Astrocyte (in vitro differentiated cells and primary cell): ENCODE measurements around the gene MADCAM1. TPM values are rescaled to one million over a fixed set of nuclear protein-coding genes. Genes with fewer than 3 reads are reported as not detected.
A peak's percentile ranks its signal among the peaks of the same experiment; 100 is the strongest.

Source experiments
- DNase-seq: peaks from one replicate; pipeline ENCODE4 v3.0.0-alpha.2; 2010; ENCODE audit warnings: low read depth
- FAIRE-seq: peaks from 2 replicates; lab custom pipeline; 2011; peaks lifted over from hg19 to GRCh38; lab: Jason Lieb, UNC
- H2AFZ ChIP-seq: 2 replicates; pipeline ENCODE4 v1.6.0; 2012; ENCODE audit warnings: low read depth, low read length, inconsistent platforms
- H3K27ac ChIP-seq: 2 replicates; pipeline ENCODE4 v1.5.1; 2011; ENCODE audit warnings: low read depth, low read length, inconsistent platforms
- H3K27me3 ChIP-seq: 2 replicates; pipeline ENCODE4 v1.6.0; 2011; ENCODE audit warnings: low read length, inconsistent platforms; ENCODE audit not compliant: insufficient read depth
- H3K36me3 ChIP-seq: 2 replicates; pipeline ENCODE4 v1.5.1; 2011; ENCODE audit warnings: low read length, inconsistent platforms; ENCODE audit not compliant: insufficient read depth
- H3K4me1 ChIP-seq: 2 replicates; pipeline ENCODE4 v1.5.1; 2011; ENCODE audit warnings: low read length, inconsistent platforms; ENCODE audit not compliant: insufficient read depth
- H3K4me2 ChIP-seq: 2 replicates; pipeline ENCODE4 v1.6.0; 2012; ENCODE audit warnings: low read length, inconsistent platforms
- H3K4me3 ChIP-seq: 2 replicates; pipeline ENCODE4 v1.5.1; 2011; ENCODE audit warnings: low read depth, mild to moderate bottlenecking, low read length, inconsistent platforms; ENCODE audit not compliant: insufficient read depth
- H3K79me2 ChIP-seq: 2 replicates; pipeline ENCODE4 v1.6.0; 2012; ENCODE audit warnings: mild to moderate bottlenecking, low read length, inconsistent platforms; ENCODE audit not compliant: insufficient read depth
- H3K9ac ChIP-seq: 2 replicates; pipeline ENCODE4 v1.6.0; 2012; ENCODE audit warnings: mild to moderate bottlenecking, low read length, inconsistent platforms
- H3K9me3 ChIP-seq: 2 replicates; pipeline ENCODE4 v1.5.1; 2012; ENCODE audit warnings: low read depth, mild to moderate bottlenecking, low read length, inconsistent platforms; ENCODE audit not compliant: insufficient read depth
- H4K20me1 ChIP-seq: 2 replicates; pipeline ENCODE4 v1.6.0; 2012; ENCODE audit warnings: low read length, inconsistent platforms; ENCODE audit not compliant: insufficient read depth
- H3K27ac Mint-ChIP-seq: one replicate; pipeline ENCODE4 v1.8.0; 2021; ENCODE audit warnings: mild to moderate bottlenecking, mixed read lengths; ENCODE audit not compliant: unreplicated experiment
- H3K27me3 Mint-ChIP-seq: one replicate; pipeline ENCODE4 v1.8.0; 2021; ENCODE audit warnings: low read depth, mixed read lengths; ENCODE audit not compliant: unreplicated experiment
- H3K36me3 Mint-ChIP-seq: one replicate; pipeline ENCODE4 v1.8.0; 2021; ENCODE audit warnings: low read depth, mixed read lengths; ENCODE audit not compliant: unreplicated experiment
- H3K4me1 Mint-ChIP-seq: one replicate; pipeline ENCODE4 v1.8.0; 2021; ENCODE audit warnings: low read depth, mixed read lengths; ENCODE audit not compliant: unreplicated experiment
- H3K4me3 Mint-ChIP-seq: one replicate; pipeline ENCODE4 v1.8.0; 2021; ENCODE audit warnings: mild to moderate bottlenecking, moderate library complexity, mixed read lengths; ENCODE audit not compliant: unreplicated experiment
- H3K9me3 Mint-ChIP-seq: one replicate; pipeline ENCODE4 v1.8.0; 2021; ENCODE audit warnings: mild to moderate bottlenecking, mixed read lengths; ENCODE audit not compliant: unreplicated experiment
- EZH2 ChIP-seq: IDR thresholded peaks from 2 replicates; pipeline ENCODE4 v1.6.1; 2012; ENCODE audit warnings: mild to moderate bottlenecking, low read length, inconsistent platforms; ENCODE audit not compliant: insufficient read depth
- total RNA-seq: library from RNA; stranded (reverse); gene quantifications from 2 replicates; pipeline ENCODE4 v1.2.1, GENCODE V29; 2021
- TF ChIP-seq, protein P1 (sequence below): IDR thresholded peaks from 2 replicates; pipeline ENCODE4 v1.5.1; 2011; ENCODE audit warnings: low read depth, mild to moderate bottlenecking, inconsistent platforms, low read length, moderate library complexity; ENCODE audit not compliant: insufficient read depth

Gene MADCAM1
- total RNA-seq, 1 donor from 2014 or later: 0.57 TPM

DNA sequence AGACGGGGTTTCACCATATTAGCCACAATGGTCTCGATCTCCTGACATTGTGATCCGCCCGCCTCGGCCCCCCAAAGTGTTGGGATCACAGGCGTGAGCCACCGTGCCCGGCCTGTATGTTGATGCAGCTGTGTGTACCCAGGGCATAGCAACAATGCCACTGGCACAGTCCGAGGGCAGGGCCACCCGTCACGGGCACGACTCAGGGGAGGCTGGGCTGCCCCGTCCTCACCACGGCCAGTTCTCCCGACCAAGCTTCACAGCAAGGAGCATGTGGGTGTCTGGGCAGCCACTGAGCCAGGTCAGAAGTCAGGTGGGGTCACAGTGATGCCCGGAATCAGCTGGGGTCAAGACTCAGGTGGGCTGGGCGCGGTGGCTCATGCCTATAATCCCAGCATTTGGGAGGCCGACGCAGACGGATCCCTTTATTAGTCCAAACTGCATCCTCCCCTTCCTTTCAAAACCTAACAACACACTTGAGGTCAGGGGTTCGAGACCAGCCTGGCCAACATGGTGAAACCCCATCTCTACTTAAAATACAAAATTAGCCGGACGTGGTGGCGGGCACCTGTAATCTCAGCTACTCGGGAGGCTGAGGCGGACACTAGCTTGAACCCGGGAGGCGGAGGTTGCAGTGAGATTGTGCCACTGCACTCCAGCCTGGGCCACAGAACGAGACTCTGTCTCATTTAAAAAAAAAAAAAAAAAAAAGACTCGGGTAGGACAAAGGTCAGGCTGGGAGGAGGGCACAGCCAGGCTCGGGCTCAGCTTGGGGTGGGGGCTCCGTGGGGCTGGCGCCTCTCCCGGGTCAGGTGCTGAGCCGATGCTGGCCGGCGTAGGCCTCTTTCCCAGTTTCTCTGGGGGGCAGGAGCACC, 34.1 kb downstream of the MADCAM1 start:
- peak overlapping the region; percentile 85 for H3K9ac ChIP-seq
- Mint-ChIP-seq H3K36me3 (peaks cover 3% of the 10 kb centered on the region), H3K27ac (peak overlapping the region; percentile 66), H3K9me3 (no peaks in the 10 kb centered on the region), H3K27me3 (peaks cover 3% of the 10 kb centered on the region), H3K4me3 (peak overlapping the region; percentile 85), H3K4me1 (peaks cover 11% of the 10 kb centered on the region)
- H3K27me3 ChIP-seq: no peaks in the 10 kb centered on the region
- peak overlapping the region; percentile 88 for H3K4me2 ChIP-seq
- H3K9me3 ChIP-seq: no peaks in the 10 kb centered on the region
- peaks cover 26% of the 10 kb centered on the region for H3K4me1 ChIP-seq
- peaks cover 37% of the 10 kb centered on the region for H3K79me2 ChIP-seq
- no peak overlapping the region for H3K27ac ChIP-seq
- FAIRE-seq (no peak), DNase-seq (no peak)
- peak overlapping the region; percentile 93 for H2AFZ ChIP-seq
- peaks cover 35% of the 10 kb centered on the region for H4K20me1 ChIP-seq
- no peaks in the 10 kb centered on the region for H3K36me3 ChIP-seq
- H3K4me3 ChIP-seq: peak overlapping the region; percentile 76
- no peak for TF ChIP-seq EZH2
- TF ChIP-seq, protein P1, sequence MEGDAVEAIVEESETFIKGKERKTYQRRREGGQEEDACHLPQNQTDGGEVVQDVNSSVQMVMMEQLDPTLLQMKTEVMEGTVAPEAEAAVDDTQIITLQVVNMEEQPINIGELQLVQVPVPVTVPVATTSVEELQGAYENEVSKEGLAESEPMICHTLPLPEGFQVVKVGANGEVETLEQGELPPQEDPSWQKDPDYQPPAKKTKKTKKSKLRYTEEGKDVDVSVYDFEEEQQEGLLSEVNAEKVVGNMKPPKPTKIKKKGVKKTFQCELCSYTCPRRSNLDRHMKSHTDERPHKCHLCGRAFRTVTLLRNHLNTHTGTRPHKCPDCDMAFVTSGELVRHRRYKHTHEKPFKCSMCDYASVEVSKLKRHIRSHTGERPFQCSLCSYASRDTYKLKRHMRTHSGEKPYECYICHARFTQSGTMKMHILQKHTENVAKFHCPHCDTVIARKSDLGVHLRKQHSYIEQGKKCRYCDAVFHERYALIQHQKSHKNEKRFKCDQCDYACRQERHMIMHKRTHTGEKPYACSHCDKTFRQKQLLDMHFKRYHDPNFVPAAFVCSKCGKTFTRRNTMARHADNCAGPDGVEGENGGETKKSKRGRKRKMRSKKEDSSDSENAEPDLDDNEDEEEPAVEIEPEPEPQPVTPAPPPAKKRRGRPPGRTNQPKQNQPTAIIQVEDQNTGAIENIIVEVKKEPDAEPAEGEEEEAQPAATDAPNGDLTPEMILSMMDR: no peak

GRCh38 chr19:531009-531752, 34.9 kb downstream of the MADCAM1 start:
- Mint-ChIP-seq H3K27me3 (peaks cover 2% of the 10 kb centered on the region), H3K4me1 (peaks cover 11% of the 10 kb centered on the region), H3K36me3 (peaks cover 3% of the 10 kb centered on the region), H3K4me3 (peak overlapping the region; percentile 85), H3K9me3 (no peaks in the 10 kb centered on the region), H3K27ac (peak overlapping the region; percentile 26)
- peaks cover 28% of the 10 kb centered on the region for H3K4me1 ChIP-seq
- peaks cover 43% of the 10 kb centered on the region for H4K20me1 ChIP-seq
- peak overlapping the region; percentile 93 for H2AFZ ChIP-seq
- FAIRE-seq (no peak), DNase-seq (peak; percentile 47)
- H3K4me3 ChIP-seq: peak overlapping the region; percentile 76
- no peaks in the 10 kb centered on the region for H3K27me3 ChIP-seq
- H3K36me3 ChIP-seq: no peaks in the 10 kb centered on the region
- H3K27ac ChIP-seq: peak overlapping the region; percentile 70
- TF ChIP-seq, protein P1: no peak
- no peak for TF ChIP-seq EZH2
- H3K4me2 ChIP-seq: peak overlapping the region; percentile 92
- peaks cover 45% of the 10 kb centered on the region for H3K79me2 ChIP-seq
- H3K9me3 ChIP-seq: no peaks in the 10 kb centered on the region
- peak overlapping the region; percentile 85 for H3K9ac ChIP-seq
